HG03045 (cell line): ENCODE measurements around the gene ST3GAL2.
"Not testable (repeated sequence)": the region's sequence is repeated elsewhere in the genome, so short reads cannot be mapped to it uniquely, and the experiment has no call there.

ENCODE experiments used
- ATAC-seq: cut with Tn5 transposase; IDR thresholded peaks from one replicate; pipeline ENCODE4 v1.9.1; 2021; ENCODE audit warnings: mild to moderate bottlenecking, moderate library complexity; ENCODE audit not compliant: unreplicated experiment

ST3GAL2 gene

GRCh38 chr16:70468776-70469525 is 30.1 kb upstream of the ST3GAL2 start:
- ATAC-seq = no peak

GRCh38 chr16:70467608-70468007 is 28.7 kb upstream of the ST3GAL2 start:
- ATAC-seq = no peak

GRCh38 chr16:70467113-70467512 is 28.2 kb upstream of the ST3GAL2 start:
- no peak for ATAC-seq

- ATAC-seq = no peak
Measured at GRCh38 chr16:70466805-70467076, 27.8 kb upstream of the ST3GAL2 start.

- ATAC-seq = no peak
Measured at GRCh38 chr16:70465999-70466804, 27.3 kb upstream of the ST3GAL2 start.

GRCh38 chr16:70463235-70463634 is 24.3 kb upstream of the ST3GAL2 start:
- ATAC-seq = no peak

- no peak for ATAC-seq
Measured at GRCh38 chr16:70460737-70461261, 21.9 kb upstream of the ST3GAL2 start.

GRCh38 chr16:70457446-70458166 is 18.7 kb upstream of the ST3GAL2 start:
- ATAC-seq = no peak

- ATAC-seq = no peak
Measured at GRCh38 chr16:70455910-70456309, 17.0 kb upstream of the ST3GAL2 start.

- peak; percentile 86 for ATAC-seq
Measured at GRCh38 chr16:70454222-70455034, 15.5 kb upstream of the ST3GAL2 start, which contains the start of gene FCSK. FCSK (plus strand) TSS chr16:70454595; CDS start chr16:70463191, 8,596 bp downstream.

GRCh38 chr16:70453892-70454221 is 15.0 kb upstream of the ST3GAL2 start:
- no peak for ATAC-seq

- no peak for ATAC-seq
Measured at GRCh38 chr16:70453117-70453891, 14.4 kb upstream of the ST3GAL2 start.

GRCh38 chr16:70451004-70451340 is 12.1 kb upstream of the ST3GAL2 start:
- not testable (repeated sequence) for ATAC-seq

- ATAC-seq = not testable (repeated sequence)
Measured at GRCh38 chr16:70450142-70451003, 11.5 kb upstream of the ST3GAL2 start.

- no peak for ATAC-seq
Measured at GRCh38 chr16:70448075-70448474, 9.2 kb upstream of the ST3GAL2 start.

GRCh38 chr16:70444249-70445063 is 5.6 kb upstream of the ST3GAL2 start:
- ATAC-seq = no peak

GRCh38 chr16:70442344-70442743 is 3.4 kb upstream of the ST3GAL2 start:
- ATAC-seq = no peak

- no peak for ATAC-seq
Measured at GRCh38 chr16:70441406-70441990, 2.6 kb upstream of the ST3GAL2 start.
